Liver (tissue), 3 donors: ENCODE measurements around the gene YWHAB.

Source experiments
- ATF3 ChIP-seq: IDR thresholded peaks from 2 replicates; pipeline ENCODE4 v1.6.1; 2016; ENCODE audit warnings: antibody characterized with exemption
- CTCF ChIP-seq: fragments of 150-350 bp; IDR thresholded peaks from 2 replicates; pipeline ENCODE4 v1.5.1; 2017; ENCODE audit warnings: improper control_type of control experiment, low read depth, low read length; ENCODE audit not compliant: missing input control
- EGR1 ChIP-seq, 2 donors: IDR thresholded peaks; 2 replicates each; pipeline ENCODE4 v1.6.1; 2016 to 2018; ENCODE audit warnings: antibody characterized with exemption in 2 of 2, low read depth in 2 of 2
- SP1 ChIP-seq: IDR thresholded peaks from 2 replicates; pipeline ENCODE4 v1.6.1; 2018; ENCODE audit warnings: antibody characterized with exemption, mild to moderate bottlenecking
- TAF1 ChIP-seq: conservative IDR thresholded peaks from 2 replicates; pipeline ENCODE4 v1.6.1; 2016; ENCODE audit warnings: antibody characterized with exemption, mild to moderate bottlenecking
- donor health status: healthy.
- donor health status: healthy.

- no peak for TF ChIP-seq TAF1
- no peak for TF ChIP-seq CTCF
- TF ChIP-seq ATF3 = no peak
- TF ChIP-seq SP1 = no peak
- no peak for TF ChIP-seq EGR1 (IDR thresholded peaks at IDR 0.05; ENCODE audit: low read depth in 2 of 2)
Measured at GRCh38 chr20:44894959-44895358, 9.5 kb downstream of the YWHAB start.
